Endothelial cell of umbilical vein (primary cell): ENCODE data around the gene C6orf132. TPM values are rescaled to one million over a fixed set of nuclear protein-coding genes. Genes with fewer than 3 reads are reported as not detected.

Experiments
- BruUV-seq: library from RNA; stranded (reverse); fragments of 400-500 nt; replicated peaks from 2 replicates; lab custom pipeline; 2021; lab: Mats Ljungman, UMichigan
- CTCF ChIA-PET: fragments of 300-600, 350-600 bp; sonication (Branson Sonifier 250); formaldehyde crosslinking; loops from one replicate; lab custom pipeline; 2021; ENCODE audit warnings: antibody characterized with exemption, inconsistent platforms; lab: Charles Lee
- POLR2A ChIA-PET: fragments of 300-600, 350-600 bp; sonication (Branson Sonifier 250); formaldehyde crosslinking; loops from one replicate; lab custom pipeline; 2021; ENCODE audit warnings: antibody characterized with exemption, inconsistent platforms; lab: Charles Lee
- DNase-seq: peaks from one replicate; pipeline ENCODE4 v3.0.0-alpha.2; 2011; ENCODE audit warnings: low read depth, low spot score
- FAIRE-seq: peaks from 2 replicates; lab custom pipeline; 2011; peaks lifted over from hg19 to GRCh38; lab: Jason Lieb, UNC
- H2AFZ ChIP-seq: 2 replicates; pipeline ENCODE4 v1.6.0; 2012; ENCODE audit warnings: low read depth, low read length, control low read depth, inconsistent platforms
- H3K27ac ChIP-seq: 2 replicates; pipeline ENCODE4 v1.5.1; 2011; ENCODE audit warnings: low read depth, mild to moderate bottlenecking, control low read depth, low read length, moderate library complexity; ENCODE audit not compliant: insufficient read depth
- H3K27me3 ChIP-seq, 2 experiments: 2 replicates each; pipeline versions ENCODE4 v1.6.0 to v1.6.1; 2011; ENCODE audit warnings: low read length in 2 of 2, mixed read lengths in 1 of 2; ENCODE audit not compliant: control insufficient read depth in 2 of 2, insufficient read depth in 2 of 2
- H3K36me3 ChIP-seq, 2 experiments: 2 replicates in 1 of 2; 3 replicates in 1 of 2; pipeline ENCODE4 v1.5.1; 2011; ENCODE audit warnings: low read length in 2 of 2, mild to moderate bottlenecking in 1 of 2, moderate library complexity in 1 of 2; ENCODE audit not compliant: control insufficient read depth in 2 of 2, insufficient read depth in 2 of 2; ENCODE audit errors: extremely low read depth in 1 of 2
- H3K4me1 ChIP-seq: 3 replicates; pipeline ENCODE4 v1.5.1; 2011; ENCODE audit warnings: mild to moderate bottlenecking, low read length; ENCODE audit not compliant: control insufficient read depth, insufficient read depth; ENCODE audit errors: extremely low read depth
- H3K4me2 ChIP-seq: 2 replicates; pipeline ENCODE4 v1.6.1; 2011; ENCODE audit warnings: low read length, control low read depth, mixed read lengths; ENCODE audit not compliant: insufficient read depth
- H3K4me3 ChIP-seq, 3 experiments: fragments of 200-600 bp in 1 of 3; sonication (generic), shearing (Covaris generic) in 1 of 3; replicated peaks in 1 of 3; 2 replicates each; pipeline ENCODE4 v1.5.1; 2011 to 2016; ENCODE audit warnings: control low read depth in 3 of 3, low read length in 3 of 3, mild to moderate bottlenecking in 2 of 3, inconsistent platforms in 1 of 3, low read depth in 1 of 3, moderate library complexity in 1 of 3; ENCODE audit not compliant: insufficient read depth in 1 of 3
- H3K79me2 ChIP-seq: 2 replicates; pipeline ENCODE4 v1.6.0; 2012; ENCODE audit warnings: low read length, inconsistent platforms; ENCODE audit not compliant: control insufficient read depth, insufficient read depth
- H3K9ac ChIP-seq: replicated peaks from 2 replicates; pipeline ENCODE3; 2011; ENCODE audit warnings: low read length, control low read depth; ENCODE audit not compliant: insufficient read depth; ENCODE audit errors: extremely low read depth
- H3K9me1 ChIP-seq: replicated peaks from 3 replicates; pipeline ENCODE4 v1.6.0; 2011; ENCODE audit warnings: mild to moderate bottlenecking, low read length; ENCODE audit not compliant: control insufficient read depth, insufficient read depth; ENCODE audit errors: extremely low read depth
- H3K9me3 ChIP-seq: replicated peaks from 2 replicates; pipeline ENCODE4 v1.5.1; 2012; ENCODE audit warnings: low read length, inconsistent platforms; ENCODE audit not compliant: control insufficient read depth, insufficient read depth
- H4K20me1 ChIP-seq: replicated peaks from 2 replicates; pipeline ENCODE3; 2011; ENCODE audit warnings: mild to moderate bottlenecking, low read length; ENCODE audit not compliant: control insufficient read depth, insufficient read depth; ENCODE audit errors: extremely low read depth
- EZH2 ChIP-seq: IDR thresholded peaks from 2 replicates; pipeline ENCODE4 v1.6.1; 2012; ENCODE audit warnings: borderline replicate concordance, low read depth, mild to moderate bottlenecking, moderate library complexity, low read length, inconsistent platforms; ENCODE audit not compliant: severe bottlenecking
- FOS ChIP-seq: IDR thresholded peaks from 2 replicates; pipeline ENCODE4 v1.6.1; 2011; ENCODE audit warnings: mild to moderate bottlenecking, low read length, moderate library complexity, borderline replicate concordance; ENCODE audit not compliant: insufficient read depth
- GATA2 ChIP-seq: IDR thresholded peaks from 2 replicates; pipeline ENCODE4 v1.7.0; 2011; ENCODE audit warnings: low read depth, mild to moderate bottlenecking, moderate library complexity, mixed read lengths, low read length; ENCODE audit not compliant: insufficient read length, insufficient read depth
- JUN ChIP-seq: IDR thresholded peaks from 2 replicates; pipeline ENCODE4 v1.6.1; 2011; ENCODE audit warnings: borderline replicate concordance, low read depth; ENCODE audit not compliant: insufficient read length, insufficient read depth
- MYC ChIP-seq: IDR thresholded peaks from one replicate; pipeline ENCODE4 v1.6.1; 2011; ENCODE audit warnings: mild to moderate bottlenecking, low read depth, low read length
- POLR2A ChIP-seq: IDR thresholded peaks from 2 replicates; pipeline ENCODE4 v1.6.1; 2012; ENCODE audit warnings: low read depth, mild to moderate bottlenecking, control low read depth, low read length
- POLR2AphosphoS5 ChIP-seq: IDR thresholded peaks from 2 replicates; pipeline ENCODE4 v1.6.1; 2012; ENCODE audit warnings: low read depth, mild to moderate bottlenecking, control low read depth, low read length, moderate library complexity; ENCODE audit not compliant: insufficient read depth
- dilution Hi-C: fragments of 300-500 bp; cut with MboI; formaldehyde crosslinking; loops from one replicate; pipeline ENCODE4 v1.15.0; 2019; ENCODE audit warnings: low sequenced_read_pairs; ENCODE audit not compliant: extremely low pct_ligation_motif_present
- intact Hi-C: fragments of 100-400 bp; cut with micrococcal nuclease; formaldehyde crosslinking; loops from one replicate; pipeline ENCODE4 v1.10.0; 2022
- polyA plus RNA-seq, 4 experiments: library from polyadenylated mRNA; depleted of rRNA in 3 of 4; stranded (reverse) in 3 of 4; unstranded in 1 of 4; fragments of >200 nt; gene quantifications; 2 replicates each; pipeline versions ENCODE4 v1.2.1 to v1.2.3, GENCODE V29; 2011 to 2012; ENCODE audit warnings: missing spikeins in 1 of 4
- total RNA-seq: library from RNA; stranded (reverse); gene quantifications from 2 replicates; pipeline ENCODE4 v1.2.3, GENCODE V29; 2021
- TF ChIP-seq, protein P1 (sequence below): IDR thresholded peaks from 2 replicates; pipeline ENCODE4 v1.6.1; 2011; ENCODE audit not compliant: insufficient read depth, insufficient read length
- TF ChIP-seq, protein P2 (sequence below), 2 donors: IDR thresholded peaks; 1 replicate in 1 of 2; 2 replicates in 1 of 2; pipeline ENCODE4 v1.5.1; 2011; ENCODE audit warnings: low read length in 2 of 2, mild to moderate bottlenecking in 2 of 2, moderate library complexity in 2 of 2, control low read depth in 1 of 2, inconsistent platforms in 1 of 2, low read depth in 1 of 2; ENCODE audit not compliant: insufficient read depth in 1 of 2; ENCODE audit errors: extremely low read depth in 1 of 2

Gene C6orf132
- total and polyA plus RNA-seq, 2 donors (not counting 3 experiments of a cell fraction or from before 2014, with no cell fraction given), result 0.15 to 0.71 TPM

DNA sequence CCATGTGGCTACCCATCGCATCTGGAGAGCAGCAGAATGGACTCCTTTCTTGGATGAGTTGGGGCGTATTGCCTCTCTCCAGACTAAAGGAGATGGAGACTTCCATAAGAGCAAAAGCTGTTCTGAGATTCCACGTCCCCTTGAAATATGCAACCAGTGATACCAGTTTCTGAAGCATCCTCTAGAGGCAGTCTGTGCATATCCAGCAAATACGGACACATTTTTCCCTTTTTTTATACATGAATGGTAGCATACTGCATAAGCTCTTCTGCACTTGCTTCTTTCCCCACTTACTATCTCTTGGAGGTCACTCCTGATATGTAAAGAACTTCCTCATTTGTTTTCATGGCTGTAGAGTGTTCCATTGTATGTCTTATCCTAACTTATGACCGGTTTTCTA lies 57.5 kb downstream of the C6orf132 start:
- DNase-seq (no peak), FAIRE-seq (no peak)
- TF ChIP-seq, protein P1, sequence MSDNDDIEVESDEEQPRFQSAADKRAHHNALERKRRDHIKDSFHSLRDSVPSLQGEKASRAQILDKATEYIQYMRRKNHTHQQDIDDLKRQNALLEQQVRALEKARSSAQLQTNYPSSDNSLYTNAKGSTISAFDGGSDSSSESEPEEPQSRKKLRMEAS, result no peak
- TF ChIP-seq MYC (no peak), GATA2 (no peak)
- TF ChIP-seq, protein P2, sequence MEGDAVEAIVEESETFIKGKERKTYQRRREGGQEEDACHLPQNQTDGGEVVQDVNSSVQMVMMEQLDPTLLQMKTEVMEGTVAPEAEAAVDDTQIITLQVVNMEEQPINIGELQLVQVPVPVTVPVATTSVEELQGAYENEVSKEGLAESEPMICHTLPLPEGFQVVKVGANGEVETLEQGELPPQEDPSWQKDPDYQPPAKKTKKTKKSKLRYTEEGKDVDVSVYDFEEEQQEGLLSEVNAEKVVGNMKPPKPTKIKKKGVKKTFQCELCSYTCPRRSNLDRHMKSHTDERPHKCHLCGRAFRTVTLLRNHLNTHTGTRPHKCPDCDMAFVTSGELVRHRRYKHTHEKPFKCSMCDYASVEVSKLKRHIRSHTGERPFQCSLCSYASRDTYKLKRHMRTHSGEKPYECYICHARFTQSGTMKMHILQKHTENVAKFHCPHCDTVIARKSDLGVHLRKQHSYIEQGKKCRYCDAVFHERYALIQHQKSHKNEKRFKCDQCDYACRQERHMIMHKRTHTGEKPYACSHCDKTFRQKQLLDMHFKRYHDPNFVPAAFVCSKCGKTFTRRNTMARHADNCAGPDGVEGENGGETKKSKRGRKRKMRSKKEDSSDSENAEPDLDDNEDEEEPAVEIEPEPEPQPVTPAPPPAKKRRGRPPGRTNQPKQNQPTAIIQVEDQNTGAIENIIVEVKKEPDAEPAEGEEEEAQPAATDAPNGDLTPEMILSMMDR (IDR thresholded peaks at IDR 0.05; ENCODE audit: extremely low read depth in 1 of 2, insufficient read depth in 1 of 2, low read depth in 1 of 2, low read length in 2 of 2), result peak in 1 of 2 donors; percentile 28
- peaks cover 5% of the 10 kb centered on the region for H3K4me1 ChIP-seq
- intact Hi-C loops, result no loop called here
- H3K9ac ChIP-seq, result no peak overlapping the region
- no peaks in the 10 kb centered on the region for H3K79me2 ChIP-seq
- H3K27ac ChIP-seq, result no peak overlapping the region
- peaks cover 0 to 2% of the 10 kb centered on the region in 2 experiments for H3K36me3 ChIP-seq
- no peaks in the 10 kb centered on the region for H3K9me3 ChIP-seq
- no peaks in the 10 kb centered on the region for H3K27me3 ChIP-seq
- no peaks in the 10 kb centered on the region for H4K20me1 ChIP-seq
- BruUV-seq, result no TSS peak
- CTCF ChIA-PET, result interaction anchor here (1.0 to 3.2 kb wide), 5 partner anchors 15 to 462 kb away, joined by 3 to 11 read pairs (median 4); no protein-coding TSS in a partner anchor
- dilution Hi-C loops, result no loop called here
- H3K4me2 ChIP-seq, result no peak overlapping the region
- no peaks in the 10 kb centered on the region for H3K9me1 ChIP-seq
- POLR2A ChIA-PET, result no interaction called here
- H3K4me3 ChIP-seq, result no peak overlapping the region
- no peak overlapping the region for H2AFZ ChIP-seq

DNA sequence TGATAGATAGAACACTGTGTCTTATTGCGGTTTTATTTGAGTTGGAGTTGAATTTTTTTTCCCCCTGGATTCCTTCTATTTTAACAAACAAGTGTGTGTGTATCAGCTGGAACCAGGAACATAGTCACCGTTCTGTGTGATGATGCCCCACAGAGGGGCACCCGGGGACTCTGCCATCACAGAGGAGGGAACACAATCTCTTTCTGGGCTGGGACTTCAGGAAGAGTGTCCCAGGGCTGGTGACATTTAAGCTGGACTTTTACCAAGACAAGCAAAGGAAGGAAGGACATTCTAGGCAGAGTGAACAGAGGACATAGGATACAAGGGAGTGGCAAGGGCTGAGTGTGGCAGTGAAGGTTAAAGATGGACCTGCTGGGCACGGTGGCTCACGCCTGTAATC lies 58.9 kb downstream of the C6orf132 start:
- dilution Hi-C loops (no loop called here), intact Hi-C loops (no loop called here)
- no peaks in the 10 kb centered on the region for H3K27me3 ChIP-seq
- H3K9me3 ChIP-seq, result no peaks in the 10 kb centered on the region
- ChIA-PET CTCF (interaction anchor here (1.3 to 2.1 kb wide), 4 partner anchors 10 to 464 kb away, joined by 3 to 7 read pairs (median 4); no protein-coding TSS in a partner anchor), POLR2A (no interaction called here)
- H2AFZ ChIP-seq, result no peak overlapping the region
- H3K9me1 ChIP-seq, result no peaks in the 10 kb centered on the region
- H3K9ac ChIP-seq, result no peak overlapping the region
- DNase-seq (no peak), FAIRE-seq (no peak)
- no peaks in the 10 kb centered on the region for H4K20me1 ChIP-seq
- H3K36me3 ChIP-seq, result peaks cover under 1 to 6% of the 10 kb centered on the region in 2 experiments
- H3K4me1 ChIP-seq, result peaks cover 5% of the 10 kb centered on the region
- H3K4me3 ChIP-seq, result no peak overlapping the region
- H3K27ac ChIP-seq, result no peak overlapping the region
- TF ChIP-seq EZH2 (no peak), JUN (no peak), MYC (no peak), POLR2AphosphoS5 (no peak), POLR2A (no peak), GATA2 (no peak), FOS (no peak)
- TF ChIP-seq, protein P2 (IDR thresholded peaks at IDR 0.05; ENCODE audit: extremely low read depth in 1 of 2, insufficient read depth in 1 of 2, low read depth in 1 of 2, low read length in 2 of 2), result no peak
- TF ChIP-seq, protein P1, result no peak
- no TSS peak for BruUV-seq
- no peak overlapping the region for H3K4me2 ChIP-seq
- H3K79me2 ChIP-seq, result no peaks in the 10 kb centered on the region
